Fibroblast of lung (primary cell): Measurements from ENCODE around the gene MIGA1. TPM values are rescaled to one million over a fixed set of nuclear protein-coding genes. Genes with fewer than 3 reads are reported as not detected.

ENCODE experiments used
- DNase-seq, 2 donors: peaks; one replicate each; pipeline versions ENCODE4 v3.0.0 to v3.0.0-alpha.2; 2010; ENCODE audit warnings: low read depth in 2 of 2
- H2AFZ ChIP-seq: 2 replicates; pipeline ENCODE4 v1.5.1; 2012; ENCODE audit warnings: low read length, control low read depth, inconsistent platforms
- H3K27ac ChIP-seq: 2 replicates; pipeline ENCODE4 v1.5.1; 2011; ENCODE audit warnings: low read length, control low read depth; ENCODE audit not compliant: insufficient read depth
- H3K27me3 ChIP-seq: 2 replicates; pipeline ENCODE4 v1.5.1; 2011; ENCODE audit warnings: mild to moderate bottlenecking, low read length; ENCODE audit not compliant: control insufficient read depth, insufficient read depth
- H3K36me3 ChIP-seq: 2 replicates; pipeline ENCODE4 v1.5.1; 2011; ENCODE audit warnings: low read length; ENCODE audit not compliant: control insufficient read depth, insufficient read depth
- H3K4me1 ChIP-seq: 2 replicates; pipeline ENCODE4 v1.5.1; 2011; ENCODE audit warnings: low read length; ENCODE audit not compliant: control insufficient read depth, insufficient read depth; ENCODE audit errors: extremely low read depth
- H3K4me2 ChIP-seq: 2 replicates; pipeline ENCODE4 v1.5.1; 2011; ENCODE audit warnings: low read length, control low read depth; ENCODE audit not compliant: insufficient read depth; ENCODE audit errors: extremely low read depth
- H3K4me3 ChIP-seq, 4 experiments: fragments of 200-600 bp in 1 of 4; sonication (generic) in 1 of 4; replicated peaks in 1 of 4; 2 replicates each; pipeline ENCODE4 v1.5.1; 2011 to 2016; ENCODE audit warnings: low read length in 4 of 4, low read depth in 3 of 4, mild to moderate bottlenecking in 3 of 4, control low read depth in 2 of 4, inconsistent platforms in 1 of 4, mixed read lengths in 1 of 4; ENCODE audit not compliant: insufficient read depth in 1 of 4; ENCODE audit errors: control extremely low read depth in 1 of 4
- H3K79me2 ChIP-seq: 2 replicates; pipeline ENCODE4 v1.5.1; 2012; ENCODE audit warnings: mild to moderate bottlenecking, low read length, inconsistent platforms; ENCODE audit not compliant: control insufficient read depth, insufficient read depth
- H3K9ac ChIP-seq: 2 replicates; pipeline ENCODE4 v1.5.1; 2011; ENCODE audit warnings: mild to moderate bottlenecking, low read length, control low read depth; ENCODE audit not compliant: insufficient read depth
- H3K9me3 ChIP-seq: 2 replicates; pipeline ENCODE4 v1.5.1; 2012; ENCODE audit warnings: low read depth, low read length; ENCODE audit not compliant: control insufficient read depth, insufficient read depth
- H4K20me1 ChIP-seq: 2 replicates; pipeline ENCODE4 v1.5.1; 2011; ENCODE audit warnings: low read length; ENCODE audit not compliant: control insufficient read depth, insufficient read depth; ENCODE audit errors: extremely low read depth
- CTCF ChIP-seq, 2 donors: IDR thresholded peaks in 1 of 2; conservative IDR thresholded peaks in 1 of 2; 1 replicate in 1 of 2; 2 replicates in 1 of 2; pipeline ENCODE4 v1.5.1; 2011 to 2012; ENCODE audit warnings: low read length in 2 of 2, control low read depth in 1 of 2, inconsistent platforms in 1 of 2, low read depth in 1 of 2, mild to moderate bottlenecking in 1 of 2
- EZH2 ChIP-seq: IDR thresholded peaks from 2 replicates; pipeline ENCODE4 v1.5.1; 2012; ENCODE audit warnings: low read length, control low read depth, mild to moderate bottlenecking; ENCODE audit errors: missing control alignments
- polyA plus RNA-seq, 2 donors: library from polyadenylated mRNA; depleted of rRNA in 1 of 2; stranded (reverse) in 1 of 2; unstranded in 1 of 2; fragments of >200 nt; gene quantifications; 2 replicates each; pipeline ENCODE4 v1.2.1, GENCODE V29; 2011 to 2012; ENCODE audit warnings: missing spikeins in 1 of 2
- total RNA-seq: library from RNA; depleted of rRNA; stranded (reverse); fragments of >200 nt; gene quantifications from 2 replicates; pipeline ENCODE4 v1.2.1, GENCODE V29; 2014

Gene MIGA1
- total and polyA plus RNA-seq, 2 donors (not counting 1 experiment from before 2014, with no cell fraction given): 10.3 to 14.0 TPM

- Histone ChIP-seq H3K27ac (no peak overlapping the region), H3K4me1 (no peaks in the 10 kb centered on the region), H3K36me3 (no peaks in the 10 kb centered on the region), H3K79me2 (no peaks in the 10 kb centered on the region), H3K4me2 (no peak overlapping the region), H3K9ac (no peak overlapping the region), H4K20me1 (no peaks in the 10 kb centered on the region), H3K4me3 (no peak overlapping the region), H3K9me3 (no peaks in the 10 kb centered on the region), H3K27me3 (no peaks in the 10 kb centered on the region), H2AFZ (no peak overlapping the region)
- no peak for DNase-seq
- TF ChIP-seq EZH2 (no peak), CTCF (conservative IDR thresholded peaks at IDR 0.05 in 1 of 2, IDR thresholded peaks at IDR 0.05 in 1 of 2; ENCODE audit: low read depth in 1 of 2, low read length in 2 of 2) (no peak)
These were observed 66.5 kb downstream of the MIGA1 start for GRCh38 chr1:77845951-77846350.

GRCh38 chr1:77846966-77847365 lies 67.5 kb downstream of the MIGA1 start:
- no peak overlapping the region for H3K27ac ChIP-seq
- no peak overlapping the region for H2AFZ ChIP-seq
- H3K9me3 ChIP-seq: no peaks in the 10 kb centered on the region
- no peaks in the 10 kb centered on the region for H3K36me3 ChIP-seq
- no peaks in the 10 kb centered on the region for H4K20me1 ChIP-seq
- no peak overlapping the region for H3K9ac ChIP-seq
- TF ChIP-seq CTCF (conservative IDR thresholded peaks at IDR 0.05 in 1 of 2, IDR thresholded peaks at IDR 0.05 in 1 of 2; ENCODE audit: low read depth in 1 of 2, low read length in 2 of 2) (no peak), EZH2 (no peak)
- no peaks in the 10 kb centered on the region for H3K4me1 ChIP-seq
- H3K4me2 ChIP-seq: no peak overlapping the region
- DNase-seq: no peak
- no peaks in the 10 kb centered on the region for H3K79me2 ChIP-seq
- no peaks in the 10 kb centered on the region for H3K27me3 ChIP-seq
- no peak overlapping the region for H3K4me3 ChIP-seq

GRCh38 chr1:77847621-77848080 lies 68.2 kb downstream of the MIGA1 start:
- Histone ChIP-seq H2AFZ (no peak overlapping the region), H3K9me3 (no peaks in the 10 kb centered on the region), H3K27me3 (no peaks in the 10 kb centered on the region), H3K79me2 (no peaks in the 10 kb centered on the region), H3K4me3 (no peak overlapping the region), H3K4me2 (no peak overlapping the region), H3K36me3 (no peaks in the 10 kb centered on the region), H3K9ac (no peak overlapping the region), H3K27ac (no peak overlapping the region), H3K4me1 (no peaks in the 10 kb centered on the region), H4K20me1 (no peaks in the 10 kb centered on the region)
- TF ChIP-seq EZH2 (no peak), CTCF (conservative IDR thresholded peaks at IDR 0.05 in 1 of 2, IDR thresholded peaks at IDR 0.05 in 1 of 2; ENCODE audit: low read depth in 1 of 2, low read length in 2 of 2) (no peak)
- DNase-seq: no peak
